Measurements from ENCODE around the gene IL32. TPM values are rescaled to one million over a fixed set of nuclear protein-coding genes. Genes with fewer than 3 reads are reported as not detected.

IL32 gene
- total RNA-seq, 1 donor from 2014 or later, result 4.9 TPM

GRCh38 chr16:3060339-3061127 lies 4.9 kb upstream of the IL32 start:
- no peak for DNase-seq (ENCODE audit: low spot score in 2 of 2, unreplicated experiment in 2 of 2)
- no peak for TF ChIP-seq CTCF (IDR thresholded peaks at IDR 0.05; ENCODE audit: unreplicated experiment)
- Mint-ChIP-seq H3K27me3 (ENCODE audit: low read depth) (no peaks in the 10 kb centered on the region), H3K4me3 (peak overlapping the region; percentile 69), H3K27ac (peak overlapping the region; percentile 75), H3K9me3 (no peaks in the 10 kb centered on the region), H3K36me3 (no peaks in the 10 kb centered on the region), H3K4me1 (peaks cover 10% of the 10 kb centered on the region)

- Mint-ChIP-seq H3K4me3 (no peak overlapping the region), H3K4me1 (peaks cover 12% of the 10 kb centered on the region), H3K27ac (no peak overlapping the region), H3K9me3 (no peaks in the 10 kb centered on the region), H3K36me3 (no peaks in the 10 kb centered on the region), H3K27me3 (ENCODE audit: low read depth) (no peaks in the 10 kb centered on the region)
- TF ChIP-seq CTCF (IDR thresholded peaks at IDR 0.05; ENCODE audit: unreplicated experiment), result no peak
- no peak for DNase-seq (ENCODE audit: low spot score in 2 of 2, unreplicated experiment in 2 of 2)
Measured at GRCh38 chr16:3062553-3062952, 2.9 kb upstream of the IL32 start.

- Mint-ChIP-seq H3K27me3 (ENCODE audit: low read depth) (no peaks in the 10 kb centered on the region), H3K4me3 (no peak overlapping the region), H3K27ac (no peak overlapping the region), H3K4me1 (peaks cover 12% of the 10 kb centered on the region), H3K36me3 (no peaks in the 10 kb centered on the region), H3K9me3 (no peaks in the 10 kb centered on the region)
- DNase-seq (ENCODE audit: low spot score in 2 of 2, unreplicated experiment in 2 of 2), result no peak
- no peak for TF ChIP-seq CTCF (IDR thresholded peaks at IDR 0.05; ENCODE audit: unreplicated experiment)
Measured at GRCh38 chr16:3063625-3064386, 1.6 kb upstream of the IL32 start.

GRCh38 chr16:3065742-3066439 lies 451 bp downstream of the IL32 start:
- no peak for TF ChIP-seq CTCF (IDR thresholded peaks at IDR 0.05; ENCODE audit: unreplicated experiment)
- Mint-ChIP-seq H3K36me3 (no peaks in the 10 kb centered on the region), H3K4me1 (peaks cover 4% of the 10 kb centered on the region), H3K27ac (no peak overlapping the region), H3K4me3 (no peak overlapping the region), H3K9me3 (no peaks in the 10 kb centered on the region), H3K27me3 (ENCODE audit: low read depth) (no peaks in the 10 kb centered on the region)
- no peak for DNase-seq (ENCODE audit: low spot score in 2 of 2, unreplicated experiment in 2 of 2)

GRCh38 chr16:3066440-3066748 lies 954 bp downstream of the IL32 start:
- H3K4me3 Mint-ChIP-seq, result no peak overlapping the region

More at GRCh38 chr16:3066440-3066748, 954 bp downstream of the IL32 start:
- no peak for TF ChIP-seq CTCF (IDR thresholded peaks at IDR 0.05; ENCODE audit: unreplicated experiment)
- H3K9me3 Mint-ChIP-seq, result no peaks in the 10 kb centered on the region
- DNase-seq (ENCODE audit: low spot score in 2 of 2, unreplicated experiment in 2 of 2), result no peak
- no peaks in the 10 kb centered on the region for H3K36me3 Mint-ChIP-seq
- no peak overlapping the region for H3K27ac Mint-ChIP-seq
- no peaks in the 10 kb centered on the region for H3K27me3 Mint-ChIP-seq (ENCODE audit: low read depth)
- H3K4me1 Mint-ChIP-seq, result peaks cover 4% of the 10 kb centered on the region

Measured in mesothelial cell of epicardium (in vitro differentiated cells).